ENCODE data around the gene BRSK2.

BRSK2 gene

GRCh38 chr11:1444823-1445422 is 55.2 kb downstream of the BRSK2 start:
- H3K27ac ChIP-seq (ENCODE audit: low read length), result no peak overlapping the region
- no peaks in the 10 kb centered on the region for H3K9me3 ChIP-seq (ENCODE audit: control insufficient read depth, insufficient read depth, low read length)
- no peak overlapping the region for H3K4me3 ChIP-seq (ENCODE audit: low read length)
- no peak for DNase-seq (ENCODE audit: low read depth, low spot score)
- H3K36me3 ChIP-seq (ENCODE audit: control insufficient read depth, insufficient read depth, low read length), result peaks cover 7% of the 10 kb centered on the region; the same call in 1 of the 2 replicates
- peaks cover 2% of the 10 kb centered on the region; the same call in 1 of the 2 replicates for H3K4me1 ChIP-seq (ENCODE audit: control insufficient read depth, insufficient read depth, low read length)
- H3K27me3 ChIP-seq (ENCODE audit: control insufficient read depth, insufficient read depth, low read length), result no peaks in the 10 kb centered on the region
- no CpG with 5 or more reads among the region's 32 CpGs for WGBS (ENCODE audit: insufficient coverage, insufficient read length)

DNA sequence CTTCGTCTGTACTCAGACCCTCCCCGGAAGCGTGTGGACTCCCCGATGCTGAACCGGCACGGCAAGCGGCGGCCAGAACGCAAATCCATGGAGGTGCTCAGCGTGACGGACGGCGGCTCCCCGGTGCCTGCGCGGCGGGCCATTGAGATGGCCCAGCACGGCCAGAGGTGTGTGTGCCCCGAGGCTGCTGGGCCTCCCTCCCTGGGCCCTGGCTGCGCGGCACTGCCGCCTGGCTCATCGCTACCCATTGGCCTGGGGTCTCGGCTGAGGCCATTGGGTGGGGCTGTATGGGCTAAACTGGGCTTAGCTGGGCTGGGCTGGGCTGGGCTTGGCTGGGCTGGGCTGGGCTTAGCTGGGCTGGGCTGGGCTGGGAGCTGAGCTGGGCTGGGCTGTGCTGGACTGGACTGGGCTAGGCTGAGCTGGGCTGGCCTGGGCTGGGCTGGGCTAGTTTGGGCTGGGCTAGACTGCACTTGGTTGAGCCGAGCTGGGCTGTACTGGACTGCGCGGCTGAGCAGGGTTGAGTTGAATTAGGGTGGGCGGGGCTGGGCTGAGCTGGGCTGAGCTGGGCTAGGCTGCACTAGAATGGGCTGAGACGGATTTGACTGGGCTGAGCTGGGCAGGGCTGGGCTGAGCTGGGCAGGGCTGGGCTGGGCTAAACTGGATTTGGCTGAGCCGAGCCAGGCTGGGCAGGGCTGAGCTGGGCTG is 56.2 kb downstream of the BRSK2 start:
- no peak overlapping the region for H3K27ac ChIP-seq (ENCODE audit: low read length)
- H3K27me3 ChIP-seq (ENCODE audit: control insufficient read depth, insufficient read depth, low read length), result no peaks in the 10 kb centered on the region
- WGBS (ENCODE audit: insufficient coverage, insufficient read length), result no CpG with 5 or more reads among the region's 30 CpGs
- peaks cover 2% of the 10 kb centered on the region; the same call in 1 of the 2 replicates for H3K4me1 ChIP-seq (ENCODE audit: control insufficient read depth, insufficient read depth, low read length)
- H3K9me3 ChIP-seq (ENCODE audit: control insufficient read depth, insufficient read depth, low read length), result no peaks in the 10 kb centered on the region
- peaks cover 7% of the 10 kb centered on the region; the same call in 1 of the 2 replicates for H3K36me3 ChIP-seq (ENCODE audit: control insufficient read depth, insufficient read depth, low read length)
- DNase-seq (ENCODE audit: low read depth, low spot score), result no peak
- H3K4me3 ChIP-seq (ENCODE audit: low read length), result no peak overlapping the region

DNA sequence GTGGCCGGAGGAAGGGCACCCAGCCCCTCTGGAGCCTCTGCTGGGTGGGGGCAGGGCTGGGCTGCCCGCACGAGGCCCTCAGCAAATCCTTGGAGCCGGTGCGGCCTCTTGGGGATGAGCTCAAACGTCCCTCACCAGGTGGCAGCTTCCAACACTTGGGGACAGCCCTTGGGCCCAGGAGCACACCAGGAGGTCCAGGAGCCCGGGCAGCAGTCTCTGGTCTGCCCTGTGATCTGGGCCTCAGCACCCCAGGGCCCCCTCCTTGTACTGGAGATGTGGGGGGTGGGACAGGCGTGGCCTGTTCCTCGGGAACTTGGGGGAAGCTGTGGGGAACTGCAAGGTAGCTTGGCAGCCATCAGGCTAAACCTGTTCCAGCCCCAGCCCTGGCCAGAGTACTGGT is 56.9 kb downstream of the BRSK2 start:
- Histone ChIP-seq H3K27me3 (ENCODE audit: control insufficient read depth, insufficient read depth, low read length) (no peaks in the 10 kb centered on the region), H3K27ac (ENCODE audit: low read length) (no peak overlapping the region), H3K9me3 (ENCODE audit: control insufficient read depth, insufficient read depth, low read length) (no peaks in the 10 kb centered on the region), H3K4me1 (ENCODE audit: control insufficient read depth, insufficient read depth, low read length) (peaks cover 2% of the 10 kb centered on the region; the same call in 1 of the 2 replicates), H3K36me3 (ENCODE audit: control insufficient read depth, insufficient read depth, low read length) (peaks cover 7% of the 10 kb centered on the region; the same call in 1 of the 2 replicates), H3K4me3 (ENCODE audit: low read length) (no peak overlapping the region)
- no CpG with 5 or more reads among the region's 9 CpGs for WGBS (ENCODE audit: insufficient coverage, insufficient read length)
- DNase-seq (ENCODE audit: low read depth, low spot score), result no peak

DNA sequence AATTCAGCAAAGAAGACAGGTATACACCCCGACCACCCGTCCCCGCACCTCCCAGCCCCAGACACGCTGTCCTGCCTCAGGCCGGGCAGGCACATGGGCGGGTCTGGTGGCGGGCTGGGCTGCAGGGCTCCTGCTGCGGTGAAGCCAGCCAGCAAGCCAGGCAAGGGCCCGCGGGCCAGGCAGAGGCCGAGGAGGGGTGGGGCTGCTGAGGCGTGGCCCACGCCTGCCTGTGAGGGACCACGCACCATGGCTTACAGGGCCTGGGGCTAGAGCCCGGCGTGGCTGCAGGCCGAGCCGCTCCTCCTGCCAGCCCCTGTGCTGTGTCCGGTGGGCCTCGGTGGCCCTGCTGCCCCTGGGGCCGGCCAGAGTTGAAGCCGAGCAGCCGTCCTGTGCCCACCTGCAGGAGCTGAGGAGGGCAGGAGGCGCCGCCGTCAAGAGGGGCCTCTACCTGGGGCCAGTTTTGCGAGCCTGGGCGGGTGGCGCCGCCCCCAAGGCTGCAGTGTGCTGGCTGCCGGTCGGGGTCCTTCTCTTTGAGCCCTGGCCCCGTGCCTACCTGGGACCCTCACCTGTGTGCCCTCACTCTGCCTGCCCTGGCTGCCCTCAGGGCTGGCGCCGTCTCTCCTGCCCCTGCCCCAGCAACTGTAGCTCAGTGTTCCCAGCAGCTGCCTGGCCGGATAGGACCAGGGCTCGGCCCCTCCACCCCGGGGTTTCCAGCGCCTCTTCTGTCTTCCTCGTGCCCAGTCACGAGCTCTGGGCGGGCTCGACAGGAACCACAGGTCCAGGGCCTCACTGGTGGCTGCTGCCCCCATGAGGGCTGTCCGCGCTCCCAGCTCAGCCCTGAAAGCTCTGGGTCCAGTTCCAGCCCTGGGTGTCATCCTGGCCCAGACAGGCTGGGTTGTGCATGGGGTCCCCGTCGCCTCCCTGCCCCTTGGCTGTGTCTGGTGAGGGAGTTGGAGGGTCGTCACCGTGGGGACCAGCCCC is 58.4 kb downstream of the BRSK2 start:
- Histone ChIP-seq H3K4me3 (ENCODE audit: low read length) (no peak overlapping the region), H3K27me3 (ENCODE audit: control insufficient read depth, insufficient read depth, low read length) (no peaks in the 10 kb centered on the region)
- no CpG with 5 or more reads among the region's 49 CpGs for WGBS (ENCODE audit: insufficient coverage, insufficient read length)

DNA sequence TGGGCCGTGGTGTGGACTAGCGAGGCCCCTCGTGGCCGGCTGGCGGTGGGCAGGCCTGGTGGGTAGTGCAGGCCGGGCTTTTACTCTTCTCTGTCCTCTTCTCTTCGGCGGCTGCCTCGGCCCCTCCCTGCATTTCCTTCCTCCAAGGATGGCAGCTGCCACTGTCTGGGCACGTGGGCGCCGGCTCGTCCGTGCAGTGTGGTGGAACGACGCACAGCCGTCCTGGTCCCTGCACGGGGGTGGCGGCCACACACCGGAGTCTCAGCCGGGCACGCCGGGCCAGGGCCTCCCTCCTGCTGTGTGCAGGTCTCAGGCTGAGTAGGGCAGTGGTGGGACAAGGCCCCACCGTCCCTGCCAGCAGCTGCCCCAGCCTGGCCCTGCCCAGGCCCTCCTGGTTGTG is 59.1 kb downstream of the BRSK2 start:
- WGBS (ENCODE audit: insufficient coverage, insufficient read length), result no CpG with 5 or more reads among the region's 24 CpGs
- Histone ChIP-seq H3K27me3 (ENCODE audit: control insufficient read depth, insufficient read depth, low read length) (no peaks in the 10 kb centered on the region), H3K36me3 (ENCODE audit: control insufficient read depth, insufficient read depth, low read length) (peaks cover 13% of the 10 kb centered on the region), H3K27ac (ENCODE audit: low read length) (no peak overlapping the region), H3K4me1 (ENCODE audit: control insufficient read depth, insufficient read depth, low read length) (no peaks in the 10 kb centered on the region), H3K4me3 (ENCODE audit: low read length) (no peak overlapping the region), H3K9me3 (ENCODE audit: control insufficient read depth, insufficient read depth, low read length) (no peaks in the 10 kb centered on the region)
- DNase-seq (ENCODE audit: low read depth, low spot score), result no peak

More for the DNA sequence above, 58.4 kb downstream of the BRSK2 start:
- H3K27ac ChIP-seq (ENCODE audit: low read length), result no peak overlapping the region
- no peaks in the 10 kb centered on the region for H3K4me1 ChIP-seq (ENCODE audit: control insufficient read depth, insufficient read depth, low read length)
- no peak for DNase-seq (ENCODE audit: low read depth, low spot score)
- H3K36me3 ChIP-seq (ENCODE audit: control insufficient read depth, insufficient read depth, low read length), result peaks cover 12% of the 10 kb centered on the region
- H3K9me3 ChIP-seq (ENCODE audit: control insufficient read depth, insufficient read depth, low read length), result no peaks in the 10 kb centered on the region

GRCh38 chr11:1449490-1450243 is 59.9 kb downstream of the BRSK2 start:
- Histone ChIP-seq H3K4me1 (ENCODE audit: control insufficient read depth, insufficient read depth, low read length) (no peaks in the 10 kb centered on the region), H3K9me3 (ENCODE audit: control insufficient read depth, insufficient read depth, low read length) (no peaks in the 10 kb centered on the region), H3K27me3 (ENCODE audit: control insufficient read depth, insufficient read depth, low read length) (no peaks in the 10 kb centered on the region), H3K36me3 (ENCODE audit: control insufficient read depth, insufficient read depth, low read length) (peaks cover 9% of the 10 kb centered on the region), H3K4me3 (ENCODE audit: low read length) (no peak overlapping the region), H3K27ac (ENCODE audit: low read length) (no peak overlapping the region)
- WGBS (ENCODE audit: insufficient coverage, insufficient read length), result no CpG with 5 or more reads among the region's 31 CpGs
- no peak for DNase-seq (ENCODE audit: low read depth, low spot score)

DNA sequence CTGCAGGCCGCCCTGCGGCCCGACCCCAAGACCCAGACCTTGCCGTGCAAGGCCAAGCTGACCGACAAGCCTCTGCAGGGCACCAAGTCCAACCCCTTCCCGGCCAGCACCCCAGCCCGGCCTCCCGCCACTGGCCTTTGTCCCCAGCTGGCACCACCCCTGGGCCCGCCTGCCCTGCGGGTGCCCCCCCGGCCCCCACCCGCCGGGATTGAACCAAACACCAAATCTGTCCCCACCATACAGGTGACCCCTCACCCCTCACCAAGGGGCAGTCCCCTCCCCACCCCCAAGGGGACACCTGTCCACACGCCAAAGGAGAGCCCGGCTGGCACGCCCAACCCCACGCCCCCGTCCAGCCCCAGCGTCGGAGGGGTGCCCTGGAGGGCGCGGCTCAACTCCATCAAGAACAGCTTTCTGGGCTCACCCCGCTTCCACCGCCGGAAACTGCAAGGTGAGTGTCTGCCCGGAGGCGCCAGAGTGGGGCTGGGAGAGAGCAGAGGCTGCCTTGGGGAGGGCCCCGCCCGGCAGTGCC is 60.7 kb downstream of the BRSK2 start:
- Histone ChIP-seq H3K4me3 (ENCODE audit: low read length) (no peak overlapping the region), H3K27ac (ENCODE audit: low read length) (no peak overlapping the region), H3K9me3 (ENCODE audit: control insufficient read depth, insufficient read depth, low read length) (no peaks in the 10 kb centered on the region), H3K27me3 (ENCODE audit: control insufficient read depth, insufficient read depth, low read length) (no peaks in the 10 kb centered on the region), H3K4me1 (ENCODE audit: control insufficient read depth, insufficient read depth, low read length) (no peaks in the 10 kb centered on the region), H3K36me3 (ENCODE audit: control insufficient read depth, insufficient read depth, low read length) (peaks cover 6% of the 10 kb centered on the region)
- WGBS (ENCODE audit: insufficient coverage, insufficient read length), result no CpG with 5 or more reads among the region's 29 CpGs
- DNase-seq (ENCODE audit: low read depth, low spot score), result no peak

DNA sequence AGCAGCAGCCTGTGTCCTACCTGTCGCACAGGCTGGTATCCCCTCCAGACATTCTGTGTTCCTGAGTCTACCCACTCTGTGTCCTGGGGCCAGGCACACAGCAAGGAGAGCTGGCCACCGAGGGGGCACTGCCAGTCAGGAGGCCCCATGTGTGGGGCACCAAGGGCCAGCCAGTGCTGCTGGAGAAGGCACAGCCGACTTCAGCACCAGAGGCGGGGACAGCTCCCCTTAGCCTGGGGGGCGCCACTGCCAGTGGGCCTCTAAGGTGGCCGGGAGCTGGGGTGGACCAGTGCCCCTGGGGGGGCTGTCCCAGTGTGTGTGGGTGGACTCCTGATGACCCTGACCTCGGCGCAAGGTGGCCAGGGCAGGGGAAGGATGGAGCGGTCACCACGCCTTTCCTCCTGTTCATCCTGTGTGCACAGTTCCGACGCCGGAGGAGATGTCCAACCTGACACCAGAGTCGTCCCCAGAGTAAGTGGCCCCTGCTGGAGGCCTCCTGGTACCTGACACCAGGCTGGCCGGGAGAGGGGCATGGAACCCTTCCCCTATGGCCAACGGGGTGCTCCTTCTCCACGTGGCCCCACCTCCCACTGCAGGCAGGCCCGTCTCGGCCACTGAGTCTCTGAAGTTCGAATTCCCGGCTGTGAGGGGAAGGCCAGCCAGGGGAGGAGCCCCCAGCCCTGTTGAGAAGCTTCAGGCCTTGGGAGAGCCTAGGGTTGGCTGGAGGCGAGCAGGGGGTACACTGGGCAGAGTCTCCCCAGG is 61.4 kb downstream of the BRSK2 start:
- H3K4me1 ChIP-seq (ENCODE audit: control insufficient read depth, insufficient read depth, low read length), result no peaks in the 10 kb centered on the region
- no CpG with 5 or more reads among the region's 22 CpGs for WGBS (ENCODE audit: insufficient coverage, insufficient read length)
- no peak for DNase-seq (ENCODE audit: low read depth, low spot score)
- no peak overlapping the region for H3K4me3 ChIP-seq (ENCODE audit: low read length)
- H3K9me3 ChIP-seq (ENCODE audit: control insufficient read depth, insufficient read depth, low read length), result no peaks in the 10 kb centered on the region
- H3K27ac ChIP-seq (ENCODE audit: low read length), result no peak overlapping the region
- H3K36me3 ChIP-seq (ENCODE audit: control insufficient read depth, insufficient read depth, low read length), result peaks cover 6% of the 10 kb centered on the region
- H3K27me3 ChIP-seq (ENCODE audit: control insufficient read depth, insufficient read depth, low read length), result no peaks in the 10 kb centered on the region

- DNase-seq (ENCODE audit: low read depth, low spot score), result no peak
- H3K27ac ChIP-seq (ENCODE audit: low read length), result no peak overlapping the region
- H3K4me3 ChIP-seq (ENCODE audit: low read length), result no peak overlapping the region
- no peaks in the 10 kb centered on the region for H3K27me3 ChIP-seq (ENCODE audit: control insufficient read depth, insufficient read depth, low read length)
- no peaks in the 10 kb centered on the region for H3K9me3 ChIP-seq (ENCODE audit: control insufficient read depth, insufficient read depth, low read length)
- no CpG with 5 or more reads among the region's 27 CpGs for WGBS (ENCODE audit: insufficient coverage, insufficient read length)
- H3K36me3 ChIP-seq (ENCODE audit: control insufficient read depth, insufficient read depth, low read length), result peaks cover 12% of the 10 kb centered on the region
- H3K4me1 ChIP-seq (ENCODE audit: control insufficient read depth, insufficient read depth, low read length), result no peaks in the 10 kb centered on the region
Observed at GRCh38 chr11:1451781-1452470, 62.2 kb downstream of the BRSK2 start.

Measured in iPS DF 6.9 (cell line).